Right lobe of liver (tissue), 4 donors: Measurements from ENCODE around the gene SBK2.

Source experiments
- CTCF ChIP-seq, 4 donors: fragments of 200-600 bp in 3 of 4; fragments of 450-650 bp in 1 of 4; IDR thresholded peaks; one replicate each; pipeline versions ENCODE4 v1.5.1 to v1.8.0; 2016 to 2022; ENCODE audit warnings: antibody characterized with exemption in 4 of 4, mild to moderate bottlenecking in 2 of 4
- POLR2A ChIP-seq: fragments of 450-650 bp; IDR thresholded peaks from one replicate; pipeline ENCODE4 v1.6.1; 2017; ENCODE audit warnings: antibody characterized with exemption, mild to moderate bottlenecking
- donor health status: DM: no; HTN: no; CAD: no.
- donor health status: DM: no; HTN: no; CAD: no.
- donor health status: DM: no; HTN: yes; CAD: no.

GRCh38 chr19:55578031-55578760, 41.3 kb upstream of the SBK2 start:
- TF ChIP-seq POLR2A (no peak), CTCF (IDR thresholded peaks at IDR 0.05) (no peak)
